Mammary epithelial cell (primary cell): Measurements from ENCODE around the gene GSS.

ENCODE experiments used
- EZH2 ChIP-seq: IDR thresholded peaks from 2 replicates; pipeline ENCODE4 v1.6.1; 2012; ENCODE audit warnings: low read length, inconsistent platforms, borderline replicate concordance
- TF ChIP-seq, protein P1 (sequence below), 2 donors: IDR thresholded peaks in 1 of 2; conservative IDR thresholded peaks in 1 of 2; 2 replicates each; pipeline ENCODE4 v1.5.1; 2011 to 2012; ENCODE audit warnings: inconsistent platforms in 2 of 2, low read length in 2 of 2, mild to moderate bottlenecking in 2 of 2, control low read depth in 1 of 2, low read depth in 1 of 2; ENCODE audit not compliant: insufficient read depth in 1 of 2; ENCODE audit errors: extremely low read depth in 1 of 2

DNA sequence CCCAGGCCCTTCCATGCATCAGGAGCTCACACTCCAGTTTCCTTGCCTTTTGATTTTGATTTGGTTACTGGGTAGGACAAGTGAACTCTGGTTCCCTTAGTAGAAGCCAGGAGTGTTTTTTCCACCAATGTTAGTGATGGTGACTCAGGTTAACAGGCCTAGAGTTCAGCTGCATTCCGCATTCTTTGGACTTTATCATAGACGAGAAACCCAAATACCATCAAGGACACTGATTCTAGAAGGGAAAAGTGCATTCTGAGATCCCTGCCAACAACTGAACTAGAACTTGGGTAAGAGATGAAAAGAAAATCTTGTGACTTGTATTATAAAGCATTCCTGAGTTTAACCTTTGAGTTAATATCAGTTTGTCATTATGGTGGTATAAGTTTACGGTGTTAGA is 8.9 kb downstream of the GSS start:
- TF ChIP-seq, protein P1, sequence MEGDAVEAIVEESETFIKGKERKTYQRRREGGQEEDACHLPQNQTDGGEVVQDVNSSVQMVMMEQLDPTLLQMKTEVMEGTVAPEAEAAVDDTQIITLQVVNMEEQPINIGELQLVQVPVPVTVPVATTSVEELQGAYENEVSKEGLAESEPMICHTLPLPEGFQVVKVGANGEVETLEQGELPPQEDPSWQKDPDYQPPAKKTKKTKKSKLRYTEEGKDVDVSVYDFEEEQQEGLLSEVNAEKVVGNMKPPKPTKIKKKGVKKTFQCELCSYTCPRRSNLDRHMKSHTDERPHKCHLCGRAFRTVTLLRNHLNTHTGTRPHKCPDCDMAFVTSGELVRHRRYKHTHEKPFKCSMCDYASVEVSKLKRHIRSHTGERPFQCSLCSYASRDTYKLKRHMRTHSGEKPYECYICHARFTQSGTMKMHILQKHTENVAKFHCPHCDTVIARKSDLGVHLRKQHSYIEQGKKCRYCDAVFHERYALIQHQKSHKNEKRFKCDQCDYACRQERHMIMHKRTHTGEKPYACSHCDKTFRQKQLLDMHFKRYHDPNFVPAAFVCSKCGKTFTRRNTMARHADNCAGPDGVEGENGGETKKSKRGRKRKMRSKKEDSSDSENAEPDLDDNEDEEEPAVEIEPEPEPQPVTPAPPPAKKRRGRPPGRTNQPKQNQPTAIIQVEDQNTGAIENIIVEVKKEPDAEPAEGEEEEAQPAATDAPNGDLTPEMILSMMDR (conservative IDR thresholded peaks at IDR 0.05 in 1 of 2, IDR thresholded peaks at IDR 0.05 in 1 of 2; ENCODE audit: extremely low read depth in 1 of 2, insufficient read depth in 1 of 2, low read depth in 1 of 2, low read length in 2 of 2) = no peak
- no peak for TF ChIP-seq EZH2
